ENCODE data around the gene HNRNPA1. TPM values are rescaled to one million over a fixed set of nuclear protein-coding genes. Genes with fewer than 3 reads are reported as not detected.
"Not testable (repeated sequence)": the region's sequence is repeated elsewhere in the genome, so short reads cannot be mapped to it uniquely, and the experiment has no call there.

Gene HNRNPA1
- total RNA-seq, 1 donor from 2014 or later = 1,064 TPM

DNA sequence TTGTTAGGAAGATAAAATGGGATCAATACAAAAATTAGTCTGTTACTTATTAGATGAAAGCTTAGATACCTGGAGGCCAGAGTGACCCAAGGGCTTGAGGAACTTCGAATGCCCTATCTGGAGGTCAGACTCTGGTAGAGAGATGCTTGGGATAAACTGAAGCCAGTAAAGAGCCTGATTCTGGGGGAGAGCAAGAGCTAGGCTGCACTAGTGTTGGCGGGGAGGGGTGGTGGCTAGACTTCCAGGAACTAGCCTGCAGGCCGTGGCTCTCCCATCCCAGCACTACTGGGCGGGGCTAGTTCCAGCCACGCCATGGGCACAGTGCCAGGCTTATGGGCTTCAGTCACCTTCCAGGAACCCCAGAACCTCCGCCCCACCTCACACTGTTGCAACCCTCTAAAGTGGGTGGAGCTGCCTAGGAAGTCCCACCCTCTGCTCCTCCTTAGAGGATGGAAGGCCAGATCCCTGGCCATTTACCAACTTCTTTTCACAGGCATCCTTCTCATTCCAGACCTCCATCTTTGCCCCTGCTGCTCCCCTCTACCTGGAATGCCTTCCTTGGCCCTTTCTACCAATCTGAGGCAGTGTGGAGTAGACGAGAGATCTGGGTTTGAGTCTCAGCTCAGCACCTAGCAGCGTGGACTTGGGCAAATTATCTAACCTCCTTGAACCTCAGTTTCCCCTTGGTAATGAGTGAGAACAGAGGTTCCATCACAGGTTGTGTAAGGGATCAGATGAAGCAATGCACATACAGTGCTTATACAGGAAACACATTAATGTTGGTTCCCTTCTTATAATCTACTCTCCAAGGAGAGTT, 26.6 kb downstream of the HNRNPA1 start:
- TF ChIP-seq, protein P1, sequence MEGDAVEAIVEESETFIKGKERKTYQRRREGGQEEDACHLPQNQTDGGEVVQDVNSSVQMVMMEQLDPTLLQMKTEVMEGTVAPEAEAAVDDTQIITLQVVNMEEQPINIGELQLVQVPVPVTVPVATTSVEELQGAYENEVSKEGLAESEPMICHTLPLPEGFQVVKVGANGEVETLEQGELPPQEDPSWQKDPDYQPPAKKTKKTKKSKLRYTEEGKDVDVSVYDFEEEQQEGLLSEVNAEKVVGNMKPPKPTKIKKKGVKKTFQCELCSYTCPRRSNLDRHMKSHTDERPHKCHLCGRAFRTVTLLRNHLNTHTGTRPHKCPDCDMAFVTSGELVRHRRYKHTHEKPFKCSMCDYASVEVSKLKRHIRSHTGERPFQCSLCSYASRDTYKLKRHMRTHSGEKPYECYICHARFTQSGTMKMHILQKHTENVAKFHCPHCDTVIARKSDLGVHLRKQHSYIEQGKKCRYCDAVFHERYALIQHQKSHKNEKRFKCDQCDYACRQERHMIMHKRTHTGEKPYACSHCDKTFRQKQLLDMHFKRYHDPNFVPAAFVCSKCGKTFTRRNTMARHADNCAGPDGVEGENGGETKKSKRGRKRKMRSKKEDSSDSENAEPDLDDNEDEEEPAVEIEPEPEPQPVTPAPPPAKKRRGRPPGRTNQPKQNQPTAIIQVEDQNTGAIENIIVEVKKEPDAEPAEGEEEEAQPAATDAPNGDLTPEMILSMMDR (conservative IDR thresholded peaks at IDR 0.05; ENCODE audit: low read depth, low read length) = no peak
- DNase-seq (ENCODE audit: low read depth) = no peak
- H3K4me3 ChIP-seq (ENCODE audit: low read depth, low read length) = no peak overlapping the region

DNA sequence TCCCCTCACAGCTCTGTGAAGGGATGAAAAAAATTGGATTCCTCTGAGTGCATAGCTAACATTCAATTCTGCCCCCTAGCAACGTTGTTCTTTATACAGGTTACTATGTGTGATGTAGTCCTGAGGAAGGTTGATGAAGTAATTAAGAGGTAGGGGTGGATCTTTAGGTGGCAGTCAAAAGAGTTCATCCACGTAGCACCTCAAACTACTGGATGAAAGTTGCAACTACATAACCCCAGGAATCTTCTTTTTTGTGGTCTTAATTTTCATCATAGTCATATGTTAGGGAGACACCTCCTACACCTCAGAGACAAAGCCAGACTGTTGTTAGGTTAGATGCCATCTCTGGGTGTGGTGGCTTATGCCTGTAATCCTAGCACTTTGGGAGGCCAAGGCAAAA, 30.5 kb downstream of the HNRNPA1 start:
- no peak for DNase-seq (ENCODE audit: low read depth)
- TF ChIP-seq, protein P1 (conservative IDR thresholded peaks at IDR 0.05; ENCODE audit: low read depth, low read length) = no peak
- H3K4me3 ChIP-seq (ENCODE audit: low read depth, low read length) = no peak overlapping the region

DNA sequence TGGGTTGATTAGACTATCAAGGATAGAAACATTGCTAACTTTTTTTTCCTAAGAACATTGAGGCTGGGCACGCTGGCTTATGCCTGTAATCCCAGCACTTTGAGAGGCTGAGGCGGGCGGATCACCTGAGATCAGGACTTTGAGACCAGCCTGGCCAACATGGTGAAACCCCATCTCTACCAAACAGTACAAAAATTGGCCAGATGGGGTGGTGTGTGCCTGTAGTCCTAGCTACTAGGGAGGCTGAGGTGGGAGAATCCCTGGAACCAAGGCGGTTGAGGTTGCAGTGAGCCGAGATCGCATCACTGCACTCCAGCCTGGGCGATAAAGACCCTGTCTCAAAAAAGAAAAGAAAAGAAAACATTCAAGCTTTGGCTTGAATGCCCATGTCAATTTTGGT, 31.8 kb downstream of the HNRNPA1 start:
- not testable (repeated sequence) for H3K4me3 ChIP-seq (ENCODE audit: low read depth, low read length); DNase-seq (ENCODE audit: low read depth)

DNA sequence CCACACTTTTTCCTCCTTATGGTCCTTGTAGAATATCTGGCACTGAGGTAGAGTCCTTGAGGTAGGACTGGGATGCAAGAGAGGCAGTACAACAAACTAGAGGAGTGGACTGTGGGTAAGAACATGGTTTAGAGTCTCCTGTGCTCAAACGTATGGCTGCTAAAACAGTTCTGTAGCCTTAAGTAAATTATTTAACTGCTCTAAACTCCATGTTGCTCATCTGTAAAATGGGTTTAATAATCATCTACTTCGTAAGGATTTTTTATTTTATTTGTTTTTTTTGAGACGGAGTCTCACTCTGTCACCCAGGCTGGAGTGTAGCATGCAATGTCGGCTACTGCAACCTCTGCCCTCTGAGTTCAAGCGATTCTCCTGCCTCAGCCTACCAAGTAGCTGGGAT, 40.8 kb downstream of the HNRNPA1 start:
- no peak overlapping the region for H3K4me3 ChIP-seq (ENCODE audit: low read depth, low read length)
- TF ChIP-seq, protein P1 (conservative IDR thresholded peaks at IDR 0.05; ENCODE audit: low read depth, low read length) = no peak
- no peak for DNase-seq (ENCODE audit: low read depth)

DNA sequence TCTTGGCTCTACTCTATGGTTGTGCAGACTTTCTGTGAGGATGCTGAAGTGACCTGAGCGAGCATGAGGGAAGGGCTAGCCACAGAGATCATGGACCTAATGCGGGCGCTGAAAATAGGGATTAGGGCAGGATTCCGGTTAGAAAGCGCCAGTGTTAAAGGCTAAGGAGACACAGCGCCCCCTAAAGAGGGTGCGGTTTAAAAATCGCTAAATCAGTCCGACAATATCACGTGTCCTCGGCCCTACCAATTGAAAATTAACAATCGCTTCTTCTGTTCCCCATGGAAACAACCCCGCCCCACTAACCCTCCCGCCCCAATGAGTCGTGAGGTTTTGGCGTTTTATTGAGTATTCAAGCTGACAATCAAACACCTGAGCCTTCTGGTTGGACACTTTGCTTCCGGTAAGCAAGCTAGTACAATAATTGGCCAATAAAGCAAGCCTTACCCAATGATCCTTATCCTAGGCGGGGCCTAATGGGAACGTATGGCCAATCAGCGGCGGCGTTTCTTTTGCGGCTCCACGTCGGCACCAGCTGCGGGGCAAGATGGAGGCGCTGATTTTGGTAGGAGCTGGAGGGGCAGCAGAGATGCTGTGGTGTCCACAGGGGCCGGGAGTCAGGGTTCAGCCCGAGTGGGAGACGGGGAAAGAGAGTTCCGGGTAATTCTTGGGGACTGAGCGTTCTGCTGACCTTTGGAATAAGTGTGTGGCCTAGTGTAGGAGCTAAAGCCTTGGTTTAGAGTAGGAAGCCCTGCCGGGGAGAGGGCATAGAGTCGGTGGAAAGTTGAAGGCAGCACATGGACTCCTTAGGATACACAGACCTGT, 44.3 kb downstream of the HNRNPA1 start, which contains the start of gene COPZ1:
Gene COPZ1 (plus strand): TSS at position 515 of the 825 bp plus-strand sequence. CDS start 33 bp downstream, at position 548.
- peak within 1 kb of the TSS; percentile 99 for H3K4me3 ChIP-seq (ENCODE audit: low read depth, low read length)
- TF ChIP-seq, protein P1 (conservative IDR thresholded peaks at IDR 0.05; ENCODE audit: low read depth, low read length) = peak; percentile 80
- peak; percentile 98 for DNase-seq (ENCODE audit: low read depth)

DNA sequence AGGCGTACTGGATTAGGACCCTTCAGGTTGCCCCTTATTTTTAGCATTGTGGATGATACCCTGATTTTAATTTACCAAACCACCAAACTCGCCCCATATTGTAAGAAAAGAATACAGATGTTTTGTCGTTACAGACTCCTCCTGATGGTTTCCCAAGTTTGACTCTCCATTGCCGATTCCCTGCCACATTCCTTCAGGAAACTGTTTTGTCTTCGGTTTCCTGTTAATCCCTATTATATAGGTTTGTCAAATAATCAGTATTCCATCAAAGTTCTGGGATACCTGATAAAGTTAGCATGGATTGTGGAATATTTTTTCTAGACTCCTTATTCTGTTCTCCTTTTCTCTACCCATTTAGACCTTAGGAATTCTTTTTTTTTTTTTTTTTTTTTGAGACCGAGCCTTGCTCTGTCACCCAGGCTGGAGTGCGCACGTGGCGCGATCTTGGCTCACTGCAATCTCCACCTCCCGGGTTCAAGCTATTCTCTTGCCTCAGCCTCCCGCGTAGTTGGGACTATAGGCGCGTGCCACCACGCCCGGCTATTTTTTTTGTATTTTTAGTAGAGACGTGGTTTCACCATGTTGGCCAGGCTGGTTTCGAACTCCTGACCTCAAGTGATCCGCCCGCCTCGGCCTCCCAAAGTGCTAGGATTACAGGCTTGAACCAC, 45.0 kb downstream of the HNRNPA1 start:
- H3K4me3 ChIP-seq (ENCODE audit: low read depth, low read length) = peak overlapping the region; percentile 99
- not testable (repeated sequence) for DNase-seq (ENCODE audit: low read depth)

DNA sequence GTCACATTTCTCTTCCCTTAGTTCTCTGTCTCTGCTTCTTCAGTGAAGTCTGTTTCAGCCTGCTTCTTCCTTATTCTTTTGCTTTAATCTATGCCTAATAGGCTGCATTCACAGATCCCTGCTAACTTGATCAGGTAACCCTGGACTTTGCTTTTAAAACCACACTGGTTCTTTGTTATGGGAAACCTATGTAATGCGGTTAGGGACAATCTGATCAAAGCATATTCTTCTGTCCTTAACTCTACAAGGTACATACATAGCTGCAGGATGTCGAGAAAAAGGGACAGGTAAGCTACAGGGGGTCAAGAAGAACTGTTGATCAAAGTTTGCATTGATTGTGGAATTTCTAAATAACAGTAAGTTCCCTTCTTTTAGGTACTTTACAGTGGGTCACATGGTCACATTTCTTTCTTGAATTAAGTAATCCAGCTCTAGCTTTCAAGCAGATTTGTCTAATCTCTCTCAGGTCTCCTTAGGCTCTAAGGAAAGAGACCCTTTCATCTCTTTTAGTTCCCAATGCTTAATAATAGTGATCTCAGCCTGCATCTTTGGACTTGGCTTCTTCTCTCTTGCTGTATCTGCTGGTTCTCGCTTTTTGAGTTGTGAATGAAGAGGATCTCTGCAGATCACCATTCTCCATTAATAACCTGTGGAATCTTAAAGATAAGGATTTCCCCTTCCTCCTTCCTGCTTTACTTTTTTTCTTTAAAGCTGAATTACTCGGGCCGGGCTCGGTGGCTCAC, 48.2 kb downstream of the HNRNPA1 start:
- DNase-seq (ENCODE audit: low read depth) = no peak
- TF ChIP-seq, protein P1 (conservative IDR thresholded peaks at IDR 0.05; ENCODE audit: low read depth, low read length) = no peak
- H3K4me3 ChIP-seq (ENCODE audit: low read depth, low read length) = no peak overlapping the region

Measured in epithelial cell of proximal tubule (primary cell).